Transverse colon (tissue), 4 donors: ENCODE measurements around the gene CRAMP1.

Experiments used
- CTCF ChIP-seq, 5 experiments: fragments of 200-600 bp in 3 of 5; fragments of 450-650 bp in 2 of 5; sonication (generic) in 3 of 5; IDR thresholded peaks; 1 replicate in 2 of 5; 2 replicates in 3 of 5; pipeline ENCODE4 v1.5.1; 2016 to 2017; ENCODE audit warnings: antibody characterized with exemption in 5 of 5, inconsistent platforms in 3 of 5, mild to moderate bottlenecking in 2 of 5, moderate library complexity in 1 of 5
- EP300 ChIP-seq: sonication (generic); formaldehyde crosslinking; IDR thresholded peaks from one replicate; pipeline ENCODE4 v1.6.1; 2017; ENCODE audit warnings: antibody characterized with exemption, low read depth
- POLR2A ChIP-seq: fragments of 450-650 bp; IDR thresholded peaks from one replicate; pipeline ENCODE4 v1.6.1; 2016; ENCODE audit warnings: antibody characterized with exemption, mild to moderate bottlenecking, moderate library complexity
- POLR2AphosphoS5 ChIP-seq, 3 donors: sonication (generic); formaldehyde crosslinking; IDR thresholded peaks; one replicate each; pipeline ENCODE4 v1.6.1; 2016; ENCODE audit warnings: antibody characterized with exemption in 3 of 3

DNA sequence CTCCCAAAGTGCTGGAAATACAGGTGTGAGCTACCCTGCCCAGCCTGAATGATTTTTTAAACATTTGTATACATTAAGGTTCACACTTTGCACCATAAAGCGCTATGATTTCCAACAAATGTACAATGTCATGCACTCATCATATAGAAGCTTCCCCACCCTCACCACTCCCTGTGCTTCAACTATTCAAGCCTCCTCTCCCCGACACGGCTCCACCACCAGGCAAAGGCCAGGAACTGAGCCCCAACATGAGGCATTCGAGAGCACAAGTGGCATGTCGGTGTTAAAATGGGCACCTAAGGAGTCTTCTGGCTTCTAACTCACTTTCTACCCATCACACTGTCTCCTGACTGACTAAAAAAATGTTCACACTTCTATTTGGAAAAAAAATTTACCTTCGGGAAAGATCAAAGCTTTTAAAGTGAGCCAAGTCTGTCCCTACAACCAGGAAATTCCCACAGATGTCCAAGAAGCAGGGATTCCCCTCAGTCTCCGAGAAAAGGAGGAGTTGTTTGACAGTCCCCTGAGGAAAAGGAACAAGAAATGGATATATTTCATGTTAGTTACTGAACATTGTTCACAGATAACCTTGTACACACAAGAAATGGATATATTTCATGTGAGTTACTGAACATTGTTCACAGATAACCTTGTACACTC, 41.0 kb upstream of the CRAMP1 start:
- TF ChIP-seq CTCF (IDR thresholded peaks at IDR 0.05) = no peak
- no peak for TF ChIP-seq POLR2A
- no peak for TF ChIP-seq POLR2AphosphoS5 (IDR thresholded peaks at IDR 0.05)
- TF ChIP-seq EP300 = no peak
